Measurements from ENCODE around the gene OR51S1.
"Not testable (repeated sequence)": the region's sequence is repeated elsewhere in the genome, so short reads cannot be mapped to it uniquely, and the experiment has no call there.

OR51S1 gene

GRCh38 chr11:4801316-4801715 lies 47.7 kb downstream of the OR51S1 start:
- not testable (repeated sequence) for DNase-seq

- no peak for DNase-seq
Observed at GRCh38 chr11:4798427-4799183, 50.4 kb downstream of the OR51S1 start.

All from stimulated activated CD4-positive, alpha-beta T cell treated with anti-CD3 and anti-CD28 coated beads, Interleukin-15, amount 100 ng/mL, for 24 hours (primary cell).